Left lung (tissue), 10 donors: Measurements from ENCODE around the gene PTK7. TPM values are rescaled to one million over a fixed set of nuclear protein-coding genes. Genes with fewer than 3 reads are reported as not detected.

Experiments
- ATAC-seq: fragments of 200-7000 bp; cut with Tn5 transposase; one replicate; pipeline ENCODE4 v1.9.1; 2020; ENCODE audit warnings: moderate library complexity
- DNase-seq, 4 donors: peaks; one replicate each; pipeline ENCODE4 v3.0.0-alpha.2; 2013 to 2020
- H3K27ac ChIP-seq, 2 donors: fragments of 200-600 bp; sonication (generic) in 1 of 2; one replicate each; pipeline versions ENCODE4 v1.5.0 to v1.8.0; 2020 to 2021
- H3K27me3 ChIP-seq, 2 donors: fragments of 200-600 bp; sonication (generic) in 1 of 2; one replicate each; pipeline versions ENCODE4 v1.5.0 to v1.8.0; 2020 to 2021
- H3K36me3 ChIP-seq, 2 donors: fragments of 200-600 bp; sonication (generic) in 1 of 2; one replicate each; pipeline versions ENCODE4 v1.5.0 to v1.8.0; 2020 to 2021
- H3K4me1 ChIP-seq, 2 donors: fragments of 200-600 bp; one replicate each; pipeline ENCODE4 v1.8.0; 2021
- H3K4me3 ChIP-seq, 2 donors: fragments of 200-600 bp; sonication (generic) in 1 of 2; one replicate each; pipeline versions ENCODE4 v1.5.0 to v1.8.0; 2020 to 2021; ENCODE audit warnings: mild to moderate bottlenecking in 1 of 2
- H3K9me3 ChIP-seq, 2 donors: fragments of 200-600 bp; sonication (generic) in 1 of 2; one replicate each; pipeline versions ENCODE4 v1.5.0 to v1.8.0; 2020 to 2021
- intact Hi-C, 2 donors: fragments of 100-400 bp; cut with DNase I; formaldehyde crosslinking; loops; one replicate each; pipeline versions ENCODE4 v1.11.2 to v1.14.2; 2022
- polyA plus RNA-seq, 6 donors: library from polyadenylated mRNA; unstranded; fragments of 120-200 nt; gene quantifications; one replicate each; pipeline ENCODE4 v1.2.1, GENCODE V29; 2013; ENCODE audit not compliant: insufficient read length in 6 of 6
- total RNA-seq, 2 donors: library from RNA; stranded (reverse); fragmentation: NEBNext Ultra II Directional; extraction: Animal tissue kit (Norgen Biotek cat#: 25700); gene quantifications; one replicate each; pipeline ENCODE4 v1.2.1, GENCODE V29; 2021
- TF ChIP-seq, protein P1 (sequence below), 2 donors: fragments of 200-600 bp; sonication (generic) in 1 of 2; IDR thresholded peaks; one replicate each; pipeline versions ENCODE4 v1.5.0 to v1.8.0; 2021; ENCODE audit warnings: antibody characterized with exemption in 2 of 2
- donor health status: DM: no; HTN: yes; CAD: no.
- donor health status: DM: no; HTN: no; CAD: no.

Gene PTK7
- total and polyA plus RNA-seq, 8 donors, result 89.2 to 312 (median 284) TPM

GRCh38 chr6:43032326-43032725 is 43.8 kb upstream of the PTK7 start:
- Histone ChIP-seq H3K27me3 (no peaks in the 10 kb centered on the region), H3K9me3 (no peaks in the 10 kb centered on the region), H3K4me3 (no peak overlapping the region), H3K36me3 (peaks cover 0 to 99% of the 10 kb centered on the region in 2 donors), H3K27ac (no peak overlapping the region), H3K4me1 (no peaks in the 10 kb centered on the region)
- no peak for DNase-seq
- intact Hi-C loops, result no loop called here
- no peak for ATAC-seq
- TF ChIP-seq, protein P1, sequence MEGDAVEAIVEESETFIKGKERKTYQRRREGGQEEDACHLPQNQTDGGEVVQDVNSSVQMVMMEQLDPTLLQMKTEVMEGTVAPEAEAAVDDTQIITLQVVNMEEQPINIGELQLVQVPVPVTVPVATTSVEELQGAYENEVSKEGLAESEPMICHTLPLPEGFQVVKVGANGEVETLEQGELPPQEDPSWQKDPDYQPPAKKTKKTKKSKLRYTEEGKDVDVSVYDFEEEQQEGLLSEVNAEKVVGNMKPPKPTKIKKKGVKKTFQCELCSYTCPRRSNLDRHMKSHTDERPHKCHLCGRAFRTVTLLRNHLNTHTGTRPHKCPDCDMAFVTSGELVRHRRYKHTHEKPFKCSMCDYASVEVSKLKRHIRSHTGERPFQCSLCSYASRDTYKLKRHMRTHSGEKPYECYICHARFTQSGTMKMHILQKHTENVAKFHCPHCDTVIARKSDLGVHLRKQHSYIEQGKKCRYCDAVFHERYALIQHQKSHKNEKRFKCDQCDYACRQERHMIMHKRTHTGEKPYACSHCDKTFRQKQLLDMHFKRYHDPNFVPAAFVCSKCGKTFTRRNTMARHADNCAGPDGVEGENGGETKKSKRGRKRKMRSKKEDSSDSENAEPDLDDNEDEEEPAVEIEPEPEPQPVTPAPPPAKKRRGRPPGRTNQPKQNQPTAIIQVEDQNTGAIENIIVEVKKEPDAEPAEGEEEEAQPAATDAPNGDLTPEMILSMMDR (IDR thresholded peaks at IDR 0.05), result no peak

DNA sequence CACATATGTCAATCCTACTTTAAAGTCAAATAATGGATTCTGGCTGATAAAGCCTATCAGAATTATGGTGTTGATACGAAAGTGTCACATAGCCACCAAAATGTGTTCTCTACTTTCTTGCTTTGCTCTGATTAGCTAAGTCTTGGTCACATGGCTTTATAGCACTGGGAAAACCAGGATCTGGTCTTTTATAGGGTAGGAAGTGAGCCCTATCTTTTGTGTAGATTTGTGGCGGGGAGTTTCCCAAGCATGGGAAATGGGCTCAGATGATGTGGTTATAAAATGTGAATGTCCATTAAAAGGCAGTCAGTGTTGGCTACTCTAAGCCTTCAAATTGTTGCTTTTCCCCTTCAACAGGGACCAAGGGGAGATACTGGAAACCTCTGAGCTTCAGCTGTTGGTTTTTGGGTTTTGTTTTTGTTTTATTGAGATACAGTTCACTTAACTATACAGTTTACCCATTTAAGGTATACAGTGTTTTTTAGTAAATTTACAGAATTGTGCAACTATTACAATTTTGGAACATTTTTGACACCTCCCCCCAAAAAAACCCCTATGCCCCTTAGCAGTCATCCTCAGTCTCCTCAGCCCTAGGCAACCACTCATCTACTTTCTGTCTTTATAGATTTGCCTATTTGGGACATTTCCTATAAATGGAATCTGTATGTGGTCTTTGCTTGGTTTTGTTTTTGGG is 42.5 kb upstream of the PTK7 start:
- no peaks in the 10 kb centered on the region for H3K27me3 ChIP-seq
- TF ChIP-seq, protein P1 (IDR thresholded peaks at IDR 0.05), result no peak
- ATAC-seq, result no peak
- H3K4me1 ChIP-seq, result no peaks in the 10 kb centered on the region
- H3K9me3 ChIP-seq, result no peaks in the 10 kb centered on the region
- intact Hi-C loops, result no loop called here
- H3K4me3 ChIP-seq, result no peak overlapping the region
- H3K36me3 ChIP-seq, result peaks cover 0 to 100% of the 10 kb centered on the region in 2 donors
- no peak overlapping the region for H3K27ac ChIP-seq
- DNase-seq, result no peak

DNA sequence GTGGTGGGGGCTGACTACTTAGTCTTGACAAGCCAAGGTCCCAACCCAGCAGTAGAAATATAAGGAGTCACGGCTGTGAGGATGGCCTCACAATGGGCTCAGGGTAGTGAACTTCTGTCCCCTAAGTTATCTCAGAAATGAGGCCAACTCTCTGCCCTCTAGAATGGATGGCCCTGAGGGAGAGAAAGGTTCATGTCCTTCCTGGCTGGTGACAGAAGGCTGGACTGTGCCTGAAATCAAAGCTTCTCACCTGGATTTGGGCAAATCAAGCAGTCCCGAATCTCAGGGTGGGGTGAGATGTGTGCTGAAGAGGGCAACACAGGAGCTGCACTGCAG is 42.0 kb upstream of the PTK7 start:
- Histone ChIP-seq H3K9me3 (no peaks in the 10 kb centered on the region), H3K27ac (no peak overlapping the region), H3K36me3 (peaks cover 0 to 100% of the 10 kb centered on the region in 2 donors), H3K4me3 (no peak overlapping the region), H3K4me1 (no peaks in the 10 kb centered on the region), H3K27me3 (no peaks in the 10 kb centered on the region)
- no peak for ATAC-seq
- no peak for DNase-seq
- intact Hi-C loops, result no loop called here
- TF ChIP-seq, protein P1 (IDR thresholded peaks at IDR 0.05), result no peak

DNA sequence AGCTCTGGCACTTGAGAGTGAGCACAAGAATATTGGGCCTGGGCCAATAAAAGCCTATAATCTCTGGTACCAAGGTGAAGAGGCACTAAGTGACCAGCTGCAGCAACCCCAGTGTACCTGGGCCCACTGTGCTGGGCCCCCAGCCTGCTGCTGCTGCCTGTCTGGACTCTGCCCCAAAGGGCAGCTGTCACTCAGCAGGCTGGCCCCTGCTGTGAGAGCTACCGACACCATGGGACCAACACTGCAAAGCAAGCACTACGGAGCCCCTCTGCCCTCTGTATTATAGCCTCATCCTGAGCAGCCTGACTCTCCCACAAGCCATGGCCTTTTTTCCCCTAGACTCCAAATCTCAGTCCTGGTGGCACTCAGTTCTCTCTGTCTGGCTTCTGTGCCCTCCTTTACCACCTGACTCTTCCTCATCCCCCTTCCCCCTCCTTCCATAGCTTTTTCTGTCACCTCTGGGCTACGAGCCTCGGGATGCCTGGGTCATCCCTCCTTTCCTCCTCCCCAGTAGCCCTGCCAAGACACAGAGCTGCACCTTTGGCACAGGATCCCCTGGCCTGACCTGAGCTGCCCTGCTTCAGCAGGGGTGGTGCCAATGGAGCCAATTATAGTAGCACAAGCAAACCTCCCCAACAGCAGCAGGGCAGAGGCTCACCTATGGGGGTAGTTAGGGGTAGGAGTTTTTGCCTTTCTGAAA is 40.5 kb upstream of the PTK7 start:
- H3K27ac ChIP-seq, result no peak overlapping the region

DNA sequence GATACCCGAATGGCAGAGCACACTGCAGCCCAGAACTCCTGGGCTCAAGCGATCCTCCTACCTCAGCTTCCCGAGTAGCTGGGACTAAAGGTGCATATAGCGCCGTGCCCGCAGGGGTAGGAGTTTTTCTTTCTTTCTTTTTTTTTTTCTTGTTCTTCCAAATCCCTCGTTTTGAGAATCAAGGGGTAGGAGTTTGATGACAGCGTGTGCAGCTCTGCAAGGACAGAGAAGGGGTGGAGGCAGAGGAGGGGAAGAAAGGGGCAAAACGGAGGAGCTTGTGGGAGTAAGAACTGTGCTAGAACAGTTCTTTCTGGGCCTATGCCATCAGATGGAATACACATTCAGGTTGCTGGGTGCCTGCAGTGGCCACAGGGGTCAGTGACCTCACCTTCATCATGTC is 39.4 kb upstream of the PTK7 start:
- intact Hi-C loops, result no loop called here
- TF ChIP-seq, protein P1 (IDR thresholded peaks at IDR 0.05), result no peak
- Histone ChIP-seq H3K27me3 (no peaks in the 10 kb centered on the region), H3K36me3 (peaks cover 0 to 97% of the 10 kb centered on the region in 2 donors), H3K4me1 (no peaks in the 10 kb centered on the region), H3K9me3 (no peaks in the 10 kb centered on the region), H3K4me3 (no peak overlapping the region), H3K27ac (no peak overlapping the region)
- ATAC-seq, result no peak
- DNase-seq, result no peak

More for the DNA sequence above, 40.5 kb upstream of the PTK7 start:
- no peak for DNase-seq
- Histone ChIP-seq H3K9me3 (no peaks in the 10 kb centered on the region), H3K36me3 (peaks cover 0 to 100% of the 10 kb centered on the region in 2 donors), H3K4me1 (no peaks in the 10 kb centered on the region), H3K27me3 (no peaks in the 10 kb centered on the region), H3K4me3 (no peak overlapping the region)
- intact Hi-C loops, result no loop called here
- ATAC-seq, result no peak
- TF ChIP-seq, protein P1 (IDR thresholded peaks at IDR 0.05), result no peak
